Measurements from ENCODE around the gene DSN1. TPM values are rescaled to one million over a fixed set of nuclear protein-coding genes. Genes with fewer than 3 reads are reported as not detected.

Gene DSN1
- total RNA-seq, 1 donor from 2014 or later = 48.2 TPM

GRCh38 chr20:36703530-36703929 is 70.0 kb downstream of the DSN1 start:
- Histone ChIP-seq H3K9ac (no peak overlapping the region), H4K20me1 (ENCODE audit: low read depth) (no peaks in the 10 kb centered on the region), H3K27ac (no peak overlapping the region), H3K4me1 (no peaks in the 10 kb centered on the region), H3F3A (ENCODE audit: low read depth) (peaks cover 2% of the 10 kb centered on the region), H3K4me2 (no peak overlapping the region), H3K79me2 (ENCODE audit: low read depth) (no peaks in the 10 kb centered on the region), H3K27me3 (no peaks in the 10 kb centered on the region), H3K4me3 (no peak overlapping the region), H2AFZ (replicated peaks) (no peak overlapping the region), H3K9me3 (ENCODE audit: low read depth) (no peaks in the 10 kb centered on the region), H3K36me3 (no peaks in the 10 kb centered on the region)
- Mint-ChIP-seq H3K27me3 (ENCODE audit: insufficient read depth, low read depth) (no peaks in the 10 kb centered on the region), H3K4me1 (peaks cover 10% of the 10 kb centered on the region), H3K36me3 (no peaks in the 10 kb centered on the region), H3K27ac (no peak overlapping the region), H3K4me3 (no peak overlapping the region), H3K9me3 (no peaks in the 10 kb centered on the region)
- DNase-seq (ENCODE audit: low spot score) = no peak
- TF ChIP-seq EZH2 (IDR thresholded peaks at IDR 0.05) = no peak
- no peak for TF ChIP-seq CTCF (IDR thresholded peaks at IDR 0.05)
- no peak for TF ChIP-seq EZH2phosphoT487 (IDR thresholded peaks at IDR 0.05)

Other genes starting within 250 kb of the DSN1 start
- gene MYL9, start 232.2 kb downstream of the DSN1 start, total RNA-seq (ENCODE audit: low replicate concordance) = 12.4 and 22.9 TPM in 2 replicates
- gene TGIF2, start 200.2 kb downstream of the DSN1 start, total RNA-seq (ENCODE audit: low replicate concordance) = 67.1 and 76.5 TPM in 2 replicates
- gene RAB5IF, start 168.0 kb downstream of the DSN1 start, total RNA-seq (ENCODE audit: low replicate concordance) = 69.5 and 90.1 TPM in 2 replicates
- 0.21 and 0.50 TPM in 2 replicates for gene SLA2, start 127.6 kb downstream of the DSN1 start, total RNA-seq (ENCODE audit: low replicate concordance)
- gene NDRG3, start 27.7 kb downstream of the DSN1 start, total RNA-seq (ENCODE audit: low replicate concordance) = 23.8 and 25.3 TPM in 2 replicates
- gene TLDC2, start 102.4 kb upstream of the DSN1 start, total RNA-seq (ENCODE audit: low replicate concordance) = 2.4 and 3.8 TPM in 2 replicates
- gene SAMHD1, start 177.9 kb upstream of the DSN1 start, total RNA-seq (ENCODE audit: low replicate concordance) = 12.2 and 29.0 TPM in 2 replicates